ENCODE measurements around the gene MMP13. TPM values are rescaled to one million over a fixed set of nuclear protein-coding genes. Genes with fewer than 3 reads are reported as not detected.

MMP13 gene
- total and polyA plus RNA-seq, 2 donors (not counting 1 experiment from before 2014, with no cell fraction given) = not detected

DNA sequence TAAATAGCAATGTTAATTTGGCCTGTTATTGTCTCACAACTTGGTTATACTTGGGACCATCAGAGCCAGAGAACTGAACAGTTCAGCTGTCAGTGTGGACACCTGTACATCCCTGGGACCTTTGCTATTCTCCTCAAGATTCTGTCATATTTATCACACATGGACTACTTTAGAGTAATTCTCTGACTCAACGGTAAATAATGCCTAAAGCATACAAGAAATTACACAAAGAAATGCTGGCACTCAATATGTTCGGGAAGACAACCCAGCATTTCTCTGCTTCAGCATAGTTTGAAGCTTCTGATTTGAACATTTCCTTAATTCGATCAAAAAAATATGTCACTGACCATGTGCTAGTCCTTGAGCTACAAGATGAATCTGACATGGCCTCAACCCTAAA lies 34.6 kb upstream of the MMP13 start:
- Mint-ChIP-seq H3K27ac (no peak overlapping the region), H3K27me3 (peaks cover 14% of the 10 kb centered on the region), H3K4me1 (no peaks in the 10 kb centered on the region), H3K4me3 (no peak overlapping the region), H3K9me3 (ENCODE audit: insufficient read depth) (no peaks in the 10 kb centered on the region)
- WGBS (ENCODE audit: insufficient coverage) = 88% methylated on average over 2 of the region's 3 CpGs
- no peaks in the 10 kb centered on the region for H4K20me1 ChIP-seq (ENCODE audit: control insufficient read depth, insufficient read depth, low read length, poor library complexity, severe bottlenecking)
- no peak overlapping the region for H3K9ac ChIP-seq (ENCODE audit: low read length)
- no peak for DNase-seq
- no peak overlapping the region for H2AFZ ChIP-seq (ENCODE audit: insufficient read depth, low read depth, low read length, poor library complexity, severe bottlenecking)
- H3K4me1 ChIP-seq (ENCODE audit: control insufficient read depth in 2 of 2, insufficient read depth in 2 of 2, low read length in 2 of 2) = no peaks in the 10 kb centered on the region
- no peaks in the 10 kb centered on the region for H3K36me3 ChIP-seq (replicated peaks in 1 of 2; ENCODE audit: control extremely low read depth in 1 of 2, control insufficient read depth in 1 of 2, extremely low read depth in 1 of 2, insufficient read depth in 2 of 2, low read length in 1 of 2)
- H3K9me3 ChIP-seq (ENCODE audit: control extremely low read depth in 1 of 3, control insufficient read depth in 2 of 3, insufficient read depth in 1 of 3, low read length in 2 of 3) = no peaks in the 10 kb centered on the region
- TF ChIP-seq, protein P1, sequence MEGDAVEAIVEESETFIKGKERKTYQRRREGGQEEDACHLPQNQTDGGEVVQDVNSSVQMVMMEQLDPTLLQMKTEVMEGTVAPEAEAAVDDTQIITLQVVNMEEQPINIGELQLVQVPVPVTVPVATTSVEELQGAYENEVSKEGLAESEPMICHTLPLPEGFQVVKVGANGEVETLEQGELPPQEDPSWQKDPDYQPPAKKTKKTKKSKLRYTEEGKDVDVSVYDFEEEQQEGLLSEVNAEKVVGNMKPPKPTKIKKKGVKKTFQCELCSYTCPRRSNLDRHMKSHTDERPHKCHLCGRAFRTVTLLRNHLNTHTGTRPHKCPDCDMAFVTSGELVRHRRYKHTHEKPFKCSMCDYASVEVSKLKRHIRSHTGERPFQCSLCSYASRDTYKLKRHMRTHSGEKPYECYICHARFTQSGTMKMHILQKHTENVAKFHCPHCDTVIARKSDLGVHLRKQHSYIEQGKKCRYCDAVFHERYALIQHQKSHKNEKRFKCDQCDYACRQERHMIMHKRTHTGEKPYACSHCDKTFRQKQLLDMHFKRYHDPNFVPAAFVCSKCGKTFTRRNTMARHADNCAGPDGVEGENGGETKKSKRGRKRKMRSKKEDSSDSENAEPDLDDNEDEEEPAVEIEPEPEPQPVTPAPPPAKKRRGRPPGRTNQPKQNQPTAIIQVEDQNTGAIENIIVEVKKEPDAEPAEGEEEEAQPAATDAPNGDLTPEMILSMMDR (IDR thresholded peaks at IDR 0.05) = no peak
- no peak for TF ChIP-seq EZH2 (IDR thresholded peaks at IDR 0.05; ENCODE audit: borderline replicate concordance, insufficient read depth, low read depth, low read length, poor library complexity, severe bottlenecking)
- intact Hi-C loops (cut with micrococcal nuclease) = no loop called here
- POLR2A ChIA-PET = no interaction called here
- no peak overlapping the region for H3K4me3 ChIP-seq (ENCODE audit: control extremely low read depth in 1 of 5, extremely low read depth in 1 of 5, insufficient read depth in 1 of 5, low read depth in 2 of 5, low read length in 4 of 5)
- no peaks in the 10 kb centered on the region for H3K79me2 ChIP-seq (ENCODE audit: control insufficient read depth, insufficient read depth, low read length)
- H3K27ac ChIP-seq (ENCODE audit: low read length in 2 of 2) = no peak overlapping the region
- peaks cover 0 to 4% (median 2%) of the 10 kb centered on the region in 4 experiments for H3K27me3 ChIP-seq (replicated peaks in 1 of 4; ENCODE audit: control extremely low read depth in 1 of 4, control insufficient read depth in 3 of 4, insufficient read depth in 4 of 4, low read length in 3 of 4)
- H3K4me2 ChIP-seq (replicated peaks; ENCODE audit: low read depth, low read length, poor library complexity, severe bottlenecking) = no peak overlapping the region
- CTCF ChIA-PET = no interaction called here
- no peak for ATAC-seq (ENCODE audit: low read depth)

DNA sequence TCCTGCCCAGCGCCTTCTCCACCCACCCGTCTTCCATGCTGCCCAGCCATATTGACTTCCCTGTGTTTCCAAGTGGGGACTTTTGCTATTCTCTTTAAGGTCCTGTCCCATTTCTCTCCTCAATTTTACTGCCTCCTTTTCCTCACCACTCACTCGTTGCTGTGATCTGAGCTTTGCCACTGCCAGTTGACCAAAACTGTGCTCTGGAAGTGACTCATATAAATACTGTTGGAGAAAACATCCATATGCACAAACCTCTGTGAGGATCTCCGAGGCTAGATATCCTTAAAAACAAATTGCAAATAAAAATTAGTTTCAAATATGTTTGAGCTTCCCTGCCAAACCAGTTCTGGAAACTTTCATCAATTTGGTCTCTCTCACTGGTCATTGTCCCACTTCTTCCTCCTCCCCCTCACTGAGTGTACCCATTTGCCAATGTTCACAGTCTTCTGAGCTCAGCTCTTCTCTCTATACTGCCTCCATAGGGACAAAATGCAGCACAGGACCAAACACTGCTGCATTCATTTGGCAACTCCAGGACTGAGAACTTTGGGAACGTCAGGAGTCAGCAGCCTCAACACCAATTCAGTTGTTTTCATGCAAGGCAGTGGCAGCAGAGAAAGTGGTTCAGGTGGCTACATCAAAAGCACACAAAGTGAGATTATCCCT lies 34.0 kb upstream of the MMP13 start:
- intact Hi-C loops (cut with micrococcal nuclease) = no loop called here
- H3K27me3 Mint-ChIP-seq = peaks cover 14% of the 10 kb centered on the region
- H3K4me3 Mint-ChIP-seq = no peak overlapping the region
- Histone ChIP-seq H3K36me3 (replicated peaks in 1 of 2; ENCODE audit: control extremely low read depth in 1 of 2, control insufficient read depth in 1 of 2, extremely low read depth in 1 of 2, insufficient read depth in 2 of 2, low read length in 1 of 2) (no peaks in the 10 kb centered on the region), H3K9ac (ENCODE audit: low read length) (no peak overlapping the region), H3K27me3 (replicated peaks in 1 of 4; ENCODE audit: control extremely low read depth in 1 of 4, control insufficient read depth in 3 of 4, insufficient read depth in 4 of 4, low read length in 3 of 4) (peaks cover 0 to 4% (median 2%) of the 10 kb centered on the region in 4 experiments), H3K4me2 (replicated peaks; ENCODE audit: low read depth, low read length, poor library complexity, severe bottlenecking) (no peak overlapping the region), H3K27ac (ENCODE audit: low read length in 2 of 2) (no peak overlapping the region), H3K4me1 (ENCODE audit: control insufficient read depth in 2 of 2, insufficient read depth in 2 of 2, low read length in 2 of 2) (no peaks in the 10 kb centered on the region), H2AFZ (ENCODE audit: insufficient read depth, low read depth, low read length, poor library complexity, severe bottlenecking) (no peak overlapping the region), H3K9me3 (ENCODE audit: control extremely low read depth in 1 of 3, control insufficient read depth in 2 of 3, insufficient read depth in 1 of 3, low read length in 2 of 3) (no peaks in the 10 kb centered on the region), H3K79me2 (ENCODE audit: control insufficient read depth, insufficient read depth, low read length) (no peaks in the 10 kb centered on the region), H3K4me3 (ENCODE audit: control extremely low read depth in 1 of 5, extremely low read depth in 1 of 5, insufficient read depth in 1 of 5, low read depth in 2 of 5, low read length in 4 of 5) (no peak overlapping the region), H4K20me1 (ENCODE audit: control insufficient read depth, insufficient read depth, low read length, poor library complexity, severe bottlenecking) (no peaks in the 10 kb centered on the region)
- H3K9me3 Mint-ChIP-seq (ENCODE audit: insufficient read depth) = no peaks in the 10 kb centered on the region
- ATAC-seq (ENCODE audit: low read depth) (no peak), DNase-seq (no peak)
- ChIA-PET CTCF (no interaction called here), POLR2A (no interaction called here)
- 93% methylated on average over 3 of the region's 5 CpGs for WGBS (ENCODE audit: insufficient coverage)
- no peaks in the 10 kb centered on the region for H3K4me1 Mint-ChIP-seq
- no peak for TF ChIP-seq EZH2 (IDR thresholded peaks at IDR 0.05; ENCODE audit: borderline replicate concordance, insufficient read depth, low read depth, low read length, poor library complexity, severe bottlenecking)
- TF ChIP-seq, protein P1 (IDR thresholded peaks at IDR 0.05) = no peak
- no peak overlapping the region for H3K27ac Mint-ChIP-seq

Measured in B cell (primary cell).